ENCODE data around the gene VTI1B. TPM values are rescaled to one million over a fixed set of nuclear protein-coding genes. Genes with fewer than 3 reads are reported as not detected.
"Not testable (repeated sequence)": the region's sequence is repeated elsewhere in the genome, so short reads cannot be mapped to it uniquely, and the experiment has no call there.

VTI1B gene
- polyA plus RNA-seq, 10 donors, result 75.6 to 95.5 (median 82.8) TPM

DNA sequence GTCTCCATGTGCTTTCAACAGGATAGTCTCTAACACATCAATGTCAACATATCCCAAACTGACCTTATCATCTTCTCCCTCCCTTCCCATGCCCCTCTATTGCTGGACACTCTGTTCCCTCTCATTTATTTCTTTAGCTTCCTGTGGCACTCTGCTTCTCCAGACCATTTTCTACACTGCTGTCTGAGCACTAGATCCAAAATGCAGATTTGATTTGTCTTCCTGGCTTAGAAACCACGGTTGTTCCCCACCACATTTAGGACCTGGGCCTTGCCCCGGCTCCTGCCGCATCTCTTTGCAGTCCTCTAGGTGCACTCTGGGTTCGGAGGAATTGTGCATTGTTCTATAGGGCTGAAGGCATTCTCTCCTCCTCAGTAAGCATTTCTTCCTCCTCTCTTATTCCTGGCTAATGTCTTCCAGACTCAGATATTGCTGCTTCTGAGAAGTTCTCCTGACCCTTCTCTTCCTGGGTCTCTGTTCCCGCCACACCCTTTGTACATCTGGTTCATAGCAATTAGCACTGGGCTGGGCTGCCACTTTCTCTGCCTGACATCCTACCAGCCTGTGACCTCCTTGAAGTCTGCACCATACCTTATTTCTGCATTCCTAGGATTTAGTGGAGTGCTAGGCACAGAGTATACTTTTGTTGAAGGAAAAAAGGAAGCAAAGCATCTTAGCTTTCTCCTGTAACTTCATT is 40.8 kb downstream of the VTI1B start:
- DNase-seq, result no peak

DNA sequence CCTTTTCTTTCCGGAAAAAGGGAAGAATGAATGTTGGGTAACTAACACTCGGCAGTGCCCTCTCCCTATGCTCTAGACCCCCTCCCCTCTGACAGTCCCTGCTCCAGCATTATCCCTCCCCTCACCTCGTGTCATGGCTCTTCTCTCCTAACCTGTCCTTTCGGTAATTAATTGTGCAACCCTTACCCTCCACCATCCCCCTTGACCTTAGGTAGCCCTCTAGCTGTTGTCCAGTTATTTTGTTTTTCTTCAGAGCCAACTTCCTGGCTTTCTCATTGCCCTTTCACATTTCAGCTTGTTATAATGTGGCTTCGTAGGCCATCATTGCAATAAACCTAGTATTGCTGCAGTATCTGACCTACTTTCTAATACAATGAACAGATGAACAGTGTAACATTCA is 43.5 kb downstream of the VTI1B start:
- no peak for DNase-seq

DNA sequence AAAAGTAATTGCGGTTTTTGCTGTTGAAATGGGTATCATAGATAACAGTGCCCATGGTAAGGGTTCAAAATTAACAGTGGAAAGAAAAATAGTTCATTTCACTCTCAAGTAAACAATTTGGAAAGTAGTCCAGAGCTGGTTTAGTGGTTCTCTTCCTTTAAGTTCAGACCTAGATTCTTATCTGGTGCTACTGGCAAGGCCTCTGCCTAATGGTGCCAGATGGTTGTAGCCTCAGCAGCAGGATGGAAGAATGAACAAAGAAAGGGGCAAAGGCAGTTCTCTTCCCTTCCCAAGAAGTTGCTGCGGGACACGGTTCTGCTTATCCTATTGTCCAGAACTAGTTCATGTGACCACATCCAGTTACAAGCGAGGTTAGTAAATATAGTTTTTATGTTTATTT is 44.2 kb downstream of the VTI1B start:
- DNase-seq, result no peak

DNA sequence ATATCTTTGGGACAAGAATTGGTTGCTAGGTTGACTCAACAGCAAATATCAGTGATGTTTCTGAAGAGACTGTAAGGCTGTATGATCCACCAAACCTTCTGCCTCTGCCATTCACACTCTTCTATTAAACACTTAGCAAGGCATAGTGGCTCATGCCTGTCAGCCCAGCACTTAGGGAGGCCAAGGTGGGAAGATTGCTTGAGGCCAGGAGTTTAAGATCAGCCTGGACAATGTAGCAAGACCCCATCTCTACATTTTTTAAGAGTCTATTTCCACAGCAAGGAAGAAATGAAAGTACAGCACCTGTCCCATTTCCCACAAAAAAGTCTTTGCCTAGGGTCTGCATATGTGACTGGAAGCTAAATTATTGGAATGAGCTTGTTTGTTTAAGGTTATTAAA is 46.9 kb downstream of the VTI1B start:
- DNase-seq, result no peak

DNA sequence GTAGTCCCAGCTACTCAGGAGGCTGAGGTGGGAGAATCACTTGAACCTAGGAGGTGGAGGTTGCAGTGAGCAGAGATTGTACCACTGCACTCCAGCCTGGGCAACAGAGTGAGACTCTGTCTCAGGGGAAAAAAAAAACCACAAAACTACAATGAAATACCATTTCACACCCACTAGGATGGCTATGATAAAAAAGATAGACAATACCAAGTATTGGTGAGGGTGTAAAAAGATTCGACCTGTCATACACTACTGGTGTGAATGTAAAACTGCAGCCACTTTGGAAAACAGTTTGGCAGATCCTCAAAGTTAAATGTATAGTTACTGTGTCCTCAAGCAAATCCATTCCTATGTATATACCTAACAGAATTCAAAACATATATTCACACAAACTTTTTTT is 48.3 kb downstream of the VTI1B start:
- DNase-seq, result not testable (repeated sequence)

DNA sequence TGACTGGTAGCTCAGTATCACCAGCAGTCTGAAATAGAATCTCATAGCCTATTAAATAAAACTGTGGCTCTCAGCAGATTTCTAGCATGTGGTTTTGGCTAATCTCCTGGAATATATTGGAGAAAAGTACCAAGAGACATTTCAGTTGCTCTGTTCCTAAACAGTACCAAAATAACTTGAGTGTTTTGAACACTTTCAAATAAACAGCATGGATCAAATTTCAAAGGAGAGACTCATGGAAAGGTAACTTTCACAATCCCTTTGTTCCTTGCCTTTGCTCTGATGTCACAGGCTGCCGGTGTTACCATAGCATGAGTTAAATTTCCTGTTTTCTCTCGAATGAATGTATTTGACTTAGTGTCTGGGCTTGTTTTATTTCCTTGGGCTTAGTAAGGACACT is 51.3 kb downstream of the VTI1B start:
- peak in 1 of 3 donors; percentile 43 for DNase-seq

DNA sequence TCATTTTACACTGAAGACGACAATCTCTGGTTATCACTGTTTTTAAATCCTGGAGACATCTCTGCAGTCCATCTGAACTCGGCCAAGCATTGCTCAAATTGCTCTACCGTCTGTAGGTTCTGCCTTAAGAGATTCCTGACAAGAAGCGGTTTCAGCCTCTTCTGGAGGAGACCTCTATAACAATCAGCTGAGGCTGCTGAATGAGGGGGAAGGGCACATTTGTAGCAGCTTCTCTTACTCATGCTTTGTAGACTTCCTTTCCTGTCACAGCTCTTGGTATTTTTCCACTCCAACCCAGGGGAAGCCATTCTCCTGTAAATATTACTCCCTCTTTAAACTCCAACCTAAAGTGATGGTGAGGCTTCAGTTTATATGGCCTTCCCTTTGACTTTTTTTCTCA is 51.8 kb downstream of the VTI1B start:
- peak in 2 of 3 donors; percentile 62 to 70 for DNase-seq

DNA sequence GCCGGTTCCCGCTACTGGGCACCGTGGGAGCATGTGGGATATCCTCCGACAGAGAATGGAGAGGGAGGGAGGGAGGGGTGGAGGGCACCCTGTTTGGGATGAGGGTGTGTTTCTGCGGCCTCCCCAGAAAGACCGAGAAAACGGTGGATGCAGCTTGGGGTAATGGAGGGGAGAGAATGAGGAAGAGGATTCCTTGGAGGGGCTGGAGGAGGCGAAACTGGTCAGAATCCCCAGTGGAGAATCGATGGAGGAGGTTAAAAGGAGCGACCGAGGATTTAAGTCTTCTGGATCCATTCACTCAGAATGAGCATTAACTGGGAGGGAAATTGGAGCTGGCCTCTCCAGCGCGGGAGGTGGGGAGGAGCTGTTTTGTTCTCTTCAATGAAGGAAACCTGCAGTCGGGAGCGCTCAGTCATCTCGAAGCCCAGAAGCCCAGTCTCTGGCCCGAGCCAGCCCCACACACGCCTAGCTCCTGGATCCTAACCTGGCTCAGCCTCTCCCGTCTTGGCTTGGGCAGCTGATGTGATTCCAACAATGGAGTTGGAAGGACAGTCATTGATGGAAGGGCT is 54.1 kb downstream of the VTI1B start:
- DNase-seq, result peak in 1 of 3 donors; percentile 43

DNA sequence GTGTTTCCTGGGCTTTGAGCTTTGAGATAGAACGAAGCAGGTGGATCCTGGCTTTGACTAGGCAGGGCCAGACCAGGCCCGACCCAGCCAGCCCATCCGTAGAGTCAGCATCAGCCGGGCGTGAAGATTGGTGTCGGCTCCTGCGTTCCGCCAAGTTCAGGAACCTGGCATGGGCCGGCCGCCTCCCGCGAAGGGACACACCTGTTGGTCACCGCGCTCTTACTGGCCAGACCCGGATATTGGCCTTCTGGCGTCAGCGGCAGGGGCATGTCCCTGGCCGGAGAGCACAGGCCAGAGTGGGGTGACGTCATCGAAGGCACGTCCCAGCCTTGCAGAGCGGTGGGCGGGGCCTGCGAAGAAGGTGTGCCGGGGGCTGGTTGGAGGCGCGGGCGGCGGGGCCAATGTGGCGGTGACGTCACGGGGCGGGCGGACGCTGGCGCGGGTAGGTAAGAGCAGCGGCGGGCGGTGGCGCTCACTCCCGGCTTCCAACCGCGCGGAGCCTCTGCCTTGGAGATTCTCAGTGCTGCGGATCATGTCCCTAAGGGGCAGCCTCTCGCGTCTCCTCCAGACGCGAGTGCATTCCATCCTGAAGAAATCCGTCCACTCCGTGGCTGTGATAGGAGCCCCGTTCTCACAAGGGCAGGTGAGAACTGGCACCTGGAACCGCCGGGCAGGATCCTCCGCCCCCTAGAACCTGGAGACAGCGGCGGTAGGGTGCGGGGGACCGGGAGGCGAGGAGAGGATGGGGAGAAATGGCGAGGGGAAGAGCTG is 54.8 kb downstream of the VTI1B start, which contains the start of gene ARG2:
Gene ARG2, plus strand, starts transcription at position 475 of the 771 bp plus-strand sequence. Its CDS starts 58 bp downstream, at position 533.
- peak; percentile 82 to 93 (median 87) for DNase-seq

DNA sequence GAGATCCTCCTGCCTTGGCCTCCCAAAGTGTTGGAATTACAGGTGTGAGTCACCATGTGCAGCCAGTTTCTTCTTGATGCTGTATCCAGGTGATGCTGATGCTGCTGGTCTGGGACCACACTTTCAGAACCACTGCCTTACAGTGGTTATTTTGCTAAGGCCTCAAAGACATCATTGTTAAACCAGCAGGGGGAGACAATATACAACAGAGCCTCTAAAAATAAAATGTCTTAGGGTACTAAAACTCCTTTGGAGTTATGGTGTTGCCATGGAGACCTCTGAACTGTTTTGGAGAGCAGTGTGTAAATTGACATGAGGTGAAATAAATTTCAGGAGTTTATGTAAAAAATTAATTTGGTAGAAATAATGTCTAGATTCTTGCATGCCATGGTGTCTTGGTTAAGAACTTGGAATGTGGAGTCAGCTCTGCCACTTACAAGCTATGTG is 55.8 kb downstream of the VTI1B start:
- peak; percentile 67 to 83 (median 72) for DNase-seq

DNA sequence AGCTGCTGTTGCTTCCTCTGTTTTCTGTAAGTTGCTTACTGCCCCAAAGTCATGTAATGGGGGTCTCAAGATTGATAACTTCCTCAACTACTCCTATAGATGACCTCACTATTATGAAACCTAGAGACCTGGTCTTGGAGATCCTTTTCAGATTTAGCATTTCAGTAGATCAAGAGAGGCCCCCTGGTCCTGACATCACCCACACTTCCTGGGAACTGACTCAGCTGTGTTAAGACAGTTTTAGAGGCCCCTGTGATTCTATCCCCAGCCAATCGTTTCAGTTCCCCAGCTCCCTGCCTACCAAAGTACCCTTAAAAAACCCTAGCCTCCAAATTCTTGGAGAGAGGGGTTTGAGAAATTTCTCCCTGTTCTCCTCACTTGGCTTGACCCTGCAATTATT is 63.9 kb downstream of the VTI1B start:
- no peak for DNase-seq

DNA sequence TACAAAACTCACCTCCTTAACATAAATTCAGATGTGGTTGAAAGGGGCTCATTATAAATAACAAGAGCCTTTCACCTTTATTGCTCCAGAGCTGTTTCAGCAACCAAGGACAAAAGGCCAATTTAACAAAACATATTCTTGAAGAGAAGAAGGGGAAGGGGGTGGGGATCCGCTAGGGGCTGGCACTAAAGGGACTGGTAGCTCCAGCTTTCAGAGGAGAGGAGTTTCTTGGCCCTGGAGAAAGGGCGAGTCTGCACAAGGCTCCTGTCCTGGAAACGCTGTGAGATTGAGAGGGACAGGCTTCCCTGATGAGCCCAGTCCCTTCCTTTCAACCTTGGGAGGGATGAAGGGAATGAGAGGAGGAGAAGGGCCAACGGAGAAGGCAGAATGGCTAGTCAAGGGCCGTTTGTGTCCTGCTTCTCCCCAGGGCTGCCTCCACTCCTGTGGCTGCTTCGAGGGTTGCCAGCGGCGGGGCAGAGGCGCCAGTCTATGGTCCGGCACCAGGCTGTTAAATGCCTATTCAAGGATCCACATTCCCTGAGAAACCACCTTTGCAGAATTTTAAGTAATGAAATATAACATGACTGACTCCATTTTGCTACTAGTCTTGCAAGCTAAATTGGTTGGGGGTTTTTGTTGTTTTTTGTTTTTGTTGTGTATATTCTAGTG is 64.7 kb downstream of the VTI1B start:
- DNase-seq, result no peak

DNA sequence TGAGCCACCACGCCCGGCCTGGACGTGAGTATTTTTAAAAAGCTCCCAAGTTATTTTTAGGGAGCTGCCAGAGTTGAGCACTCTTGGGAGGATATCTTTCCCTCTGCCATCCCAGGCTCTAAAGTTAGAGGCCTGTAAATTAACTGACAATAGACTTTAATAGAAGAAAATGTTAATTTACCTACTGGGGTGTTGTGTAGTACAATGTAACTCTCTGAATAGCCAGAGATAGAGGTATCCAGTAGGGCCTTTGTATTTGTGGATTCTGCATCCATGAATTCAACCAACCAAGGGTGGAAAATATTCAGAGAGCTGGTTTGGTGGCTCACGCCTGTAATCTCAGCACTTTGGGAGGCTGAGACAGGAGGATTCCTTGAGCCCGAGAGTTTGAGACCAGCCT is 66.8 kb downstream of the VTI1B start:
- DNase-seq, result no peak

DNA sequence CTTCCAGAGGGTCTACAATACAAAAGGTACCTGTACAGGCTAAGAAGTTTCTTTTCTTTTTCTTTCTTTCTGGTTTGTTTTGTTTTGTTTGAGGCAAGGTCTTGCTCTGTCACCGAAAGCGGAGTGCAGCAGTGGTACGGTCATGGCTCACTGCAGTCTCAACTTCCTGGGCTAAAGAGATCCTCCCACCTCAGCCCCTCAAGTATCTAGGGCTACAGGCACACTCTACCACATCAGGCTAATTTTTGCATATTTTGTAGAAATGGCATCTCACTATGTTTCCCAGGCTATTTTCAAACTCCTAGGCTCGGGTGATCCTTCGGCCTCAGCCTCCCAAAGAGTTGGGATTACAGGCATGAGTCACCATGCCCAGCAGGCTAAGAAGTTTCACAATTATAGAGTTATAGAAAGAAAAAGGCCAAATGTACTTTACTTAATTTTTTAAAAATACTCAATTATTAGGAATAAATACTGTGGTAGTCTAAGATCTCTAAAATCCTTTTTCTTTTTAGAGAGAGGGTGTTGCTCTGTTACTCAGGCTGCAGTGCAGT is 71.4 kb downstream of the VTI1B start:
- no peak for DNase-seq

DNA sequence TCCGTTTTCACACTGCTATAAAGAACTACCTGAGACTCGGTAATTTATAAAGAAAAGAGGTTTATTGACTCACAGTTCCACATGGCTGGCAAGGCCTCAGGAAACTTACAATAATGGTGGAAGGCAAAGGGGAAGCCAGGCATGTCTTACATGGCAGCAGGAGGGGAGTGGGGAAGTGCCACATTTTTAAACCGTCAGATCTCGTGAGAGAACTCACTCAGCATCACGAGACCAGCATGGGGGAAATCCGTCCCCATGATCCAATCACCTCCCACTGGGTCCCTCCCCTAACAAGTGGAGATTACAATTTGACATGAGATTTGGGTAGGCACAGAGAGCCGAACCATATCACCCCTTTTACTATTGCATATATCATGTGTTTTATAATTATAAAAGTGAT is 72.4 kb downstream of the VTI1B start:
- no peak for DNase-seq

DNA sequence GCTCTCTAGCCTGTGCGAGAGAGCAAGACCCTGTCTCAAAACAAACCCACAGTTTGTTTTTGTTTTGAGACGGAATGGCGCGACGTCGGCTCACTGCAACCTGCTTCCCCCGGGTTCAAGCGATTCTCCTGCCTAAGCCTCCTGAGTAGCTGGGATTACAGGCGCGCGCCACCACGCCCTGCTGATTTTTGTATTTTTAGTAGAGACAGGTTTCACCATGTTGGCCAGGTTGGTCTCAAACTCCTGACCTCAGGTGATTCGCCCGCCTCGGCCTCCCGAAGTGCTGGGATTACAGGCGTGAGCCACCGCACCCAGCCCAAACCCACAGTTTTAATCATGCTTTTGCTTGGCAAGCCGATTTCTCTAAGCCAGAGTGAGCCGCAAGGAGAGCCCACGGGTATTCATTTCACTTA is 73.9 kb downstream of the VTI1B start:
- not testable (repeated sequence) for DNase-seq

DNA sequence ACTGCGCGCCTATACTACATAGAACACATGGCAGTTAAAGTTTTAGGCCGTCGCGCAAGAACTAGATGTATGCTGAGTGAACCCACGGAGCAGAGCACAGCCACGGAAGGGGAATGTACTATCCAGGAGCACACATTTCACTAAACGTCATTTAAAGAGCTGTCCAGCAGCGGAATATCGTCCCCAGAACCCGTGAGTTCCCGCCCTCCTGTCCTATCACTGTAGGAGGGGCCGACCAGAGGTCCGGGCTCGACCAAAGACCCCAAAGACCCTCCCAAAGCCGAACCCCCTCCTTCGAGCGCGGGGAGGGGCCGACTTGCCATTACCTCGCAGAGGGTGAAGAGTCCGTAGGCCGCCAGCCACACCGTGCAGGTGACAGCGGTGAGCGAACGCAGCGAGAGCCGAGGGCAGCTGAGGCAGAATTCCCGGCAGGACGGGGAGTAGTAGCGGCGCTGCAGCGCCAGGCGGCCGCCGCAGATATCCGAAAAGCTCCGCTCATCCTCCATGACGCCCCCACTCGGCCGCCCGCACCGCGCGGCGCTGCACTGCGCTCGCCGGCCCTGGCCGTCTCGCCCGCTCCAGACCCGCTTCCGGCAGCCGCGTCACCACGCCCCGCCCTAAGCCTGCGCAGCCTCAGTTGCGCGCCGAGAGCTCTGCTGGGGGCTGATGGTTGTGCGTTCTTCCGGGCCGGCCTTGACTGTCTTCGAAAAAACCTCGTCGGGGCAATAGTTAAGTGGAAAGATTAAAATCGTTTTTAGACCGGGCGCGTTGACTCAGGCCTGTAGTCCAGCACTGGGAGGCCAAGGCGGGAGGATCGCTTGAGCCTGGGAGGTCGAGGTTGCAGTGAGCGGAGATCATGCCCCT is 74.5 kb downstream of the VTI1B start, which contains the start of gene PIGH:
Gene PIGH, minus strand, starts transcription at position 571 of the 864 bp plus-strand sequence. Its CDS starts 65 bp downstream, at position 506.
- DNase-seq, result peak; percentile 84 to 95 (median 90)
